GM23338 (cell line): Measurements from ENCODE around the gene RGL1. TPM values are rescaled to one million over a fixed set of nuclear protein-coding genes. Genes with fewer than 3 reads are reported as not detected.

Experiments used
- ATAC-seq: fragments of 200-7000 bp; cut with Tn5 transposase; 3 replicates; pipeline ENCODE4 v1.9.1; 2020
- DNase-seq: peaks from one replicate; pipeline ENCODE4 v3.0.0-alpha.2; 2015; ENCODE audit warnings: low spot score
- H2AFZ ChIP-seq: fragments of 200-600 bp; sonication (generic); 2 replicates; pipeline ENCODE4 v1.8.0; 2016; ENCODE audit warnings: antibody characterized with exemption, mild to moderate bottlenecking, moderate library complexity
- H3F3A ChIP-seq: fragments of 200-600 bp; sonication (generic); replicated peaks from 2 replicates; pipeline ENCODE4 v1.8.0; 2017; ENCODE audit warnings: antibody characterized with exemption, mixed run types, low read depth
- H3K27ac ChIP-seq: fragments of 200-600 bp; sonication (generic); 2 replicates; pipeline ENCODE4 v1.6.1; 2016; ENCODE audit warnings: low read depth
- H3K27me3 ChIP-seq: fragments of 200-600 bp; sonication (generic); 2 replicates; pipeline ENCODE4 v1.8.0; 2016; ENCODE audit warnings: mild to moderate bottlenecking, mixed run types, moderate library complexity; ENCODE audit not compliant: insufficient read depth
- H3K36me3 ChIP-seq: fragments of 200-600 bp; sonication (generic); 2 replicates; pipeline ENCODE4 v1.8.0; 2016; ENCODE audit warnings: mild to moderate bottlenecking; ENCODE audit not compliant: insufficient read depth
- H3K4me1 ChIP-seq: fragments of 200-600 bp; sonication (generic); 2 replicates; pipeline ENCODE4 v1.8.0; 2016; ENCODE audit warnings: mild to moderate bottlenecking, moderate library complexity; ENCODE audit not compliant: insufficient read depth
- H3K4me2 ChIP-seq: fragments of 200-600 bp; sonication (generic); 2 replicates; pipeline ENCODE4 v1.7.1; 2017; ENCODE audit warnings: mixed run types
- H3K4me3 ChIP-seq: fragments of 200-600 bp; sonication (generic); 2 replicates; pipeline ENCODE4 v1.6.1; 2016; ENCODE audit warnings: mixed run types
- H3K79me2 ChIP-seq: fragments of 200-600 bp; sonication (generic); replicated peaks from 2 replicates; pipeline ENCODE4 v1.8.0; 2017; ENCODE audit warnings: mild to moderate bottlenecking; ENCODE audit not compliant: insufficient read depth
- H3K9me2 ChIP-seq: fragments of 200-600 bp; sonication (generic); 2 replicates; pipeline ENCODE4 v1.8.0; 2017; ENCODE audit not compliant: insufficient read depth
- H4K20me1 ChIP-seq: fragments of 200-600 bp; sonication (generic); replicated peaks from 2 replicates; pipeline ENCODE4 v1.8.0; 2017; ENCODE audit warnings: mild to moderate bottlenecking; ENCODE audit not compliant: insufficient read depth
- H3K27ac Mint-ChIP-seq: 2 replicates; pipeline ENCODE4 v1.8.0; 2020; ENCODE audit warnings: inconsistent platforms, mild to moderate bottlenecking, moderate library complexity, mixed read lengths
- H3K27me3 Mint-ChIP-seq: 3 replicates; pipeline ENCODE4 v1.8.0; 2022; ENCODE audit warnings: low read depth, mild to moderate bottlenecking, moderate library complexity, mixed read lengths, inconsistent platforms; ENCODE audit not compliant: insufficient read depth, poor library complexity
- H3K36me3 Mint-ChIP-seq: 3 replicates; pipeline ENCODE4 v1.8.0; 2021; ENCODE audit warnings: low read depth, mild to moderate bottlenecking, inconsistent platforms, moderate library complexity, mixed read lengths
- H3K4me1 Mint-ChIP-seq: 3 replicates; pipeline ENCODE4 v1.8.0; 2020; ENCODE audit warnings: mild to moderate bottlenecking, inconsistent platforms, mixed read lengths
- H3K4me3 Mint-ChIP-seq: 3 replicates; pipeline ENCODE4 v1.8.0; 2021; ENCODE audit warnings: moderate library complexity, mild to moderate bottlenecking, inconsistent platforms, mixed read lengths
- H3K9me3 Mint-ChIP-seq: 3 replicates; pipeline ENCODE4 v1.8.0; 2020; ENCODE audit warnings: moderate library complexity, mild to moderate bottlenecking, inconsistent platforms, mixed read lengths
- CTCF ChIP-seq, 2 experiments: fragments of 200-600 bp in 1 of 2; sonication (generic) in 1 of 2; conservative IDR thresholded peaks; 2 replicates each; pipeline versions ENCODE4 v1.5.1 to v1.6.1; 2016 to 2017; ENCODE audit warnings: antibody characterized with exemption in 2 of 2, low read depth in 2 of 2, mild to moderate bottlenecking in 2 of 2, moderate library complexity in 1 of 2
- EZH2 ChIP-seq: fragments of 200-600 bp; sonication (generic); IDR thresholded peaks from one replicate; pipeline ENCODE4 v1.8.0; 2017; ENCODE audit warnings: antibody characterized with exemption, mild to moderate bottlenecking, low read depth; ENCODE audit not compliant: unreplicated experiment
- JUNB ChIP-seq: IDR thresholded peaks from one replicate; pipeline ENCODE4 v1.6.1; 2016; ENCODE audit warnings: antibody characterized with exemption; ENCODE audit not compliant: unreplicated experiment
- POLR2AphosphoS5 ChIP-seq: IDR thresholded peaks from 2 replicates; pipeline ENCODE4 v1.6.1; 2016; ENCODE audit warnings: antibody characterized with exemption, low read depth
- STAT1 ChIP-seq: IDR thresholded peaks from one replicate; pipeline ENCODE4 v1.6.1; 2016; ENCODE audit warnings: antibody characterized with exemption; ENCODE audit not compliant: unreplicated experiment
- ZNF114 ChIP-seq: fragments of 250-450 bp; sonication (Bioruptor Pico); IDR thresholded peaks from 2 replicates; pipeline ENCODE4 v1.5.0; 2020; ENCODE audit warnings: mild to moderate bottlenecking, moderate library complexity
- ZNF331 ChIP-seq: fragments of 250-450 bp; sonication (Bioruptor Pico); IDR thresholded peaks from 2 replicates; pipeline ENCODE4 v1.5.0; 2020; ENCODE audit warnings: low read depth, mild to moderate bottlenecking, moderate library complexity
- polyA plus RNA-seq: library from polyadenylated mRNA; unstranded; fragments of >200 nt; fragmentation: Nextera tagmentation; extraction: Ambion mirVana; gene quantifications from 2 replicates; pipeline ENCODE4 v1.2.1, GENCODE V29; 2016
- total RNA-seq: library from RNA; depleted of rRNA; stranded (reverse); fragments of >200 nt; shearing (Covaris generic); gene quantifications from 2 replicates; pipeline ENCODE4 v1.2.3, GENCODE V29; 2014
- TF ChIP-seq, protein P1 (sequence below): IDR thresholded peaks from one replicate; pipeline ENCODE4 v1.6.1; 2018; ENCODE audit warnings: antibody characterized with exemption; ENCODE audit not compliant: unreplicated experiment
- TF ChIP-seq, protein P2 (sequence below): IDR thresholded peaks from 2 replicates; pipeline ENCODE4 v1.6.1; 2016; ENCODE audit warnings: antibody characterized with exemption

Gene RGL1
- total and polyA plus RNA-seq, 2 experiments from 2014 or later, result 0.91 to 2.6 TPM

DNA sequence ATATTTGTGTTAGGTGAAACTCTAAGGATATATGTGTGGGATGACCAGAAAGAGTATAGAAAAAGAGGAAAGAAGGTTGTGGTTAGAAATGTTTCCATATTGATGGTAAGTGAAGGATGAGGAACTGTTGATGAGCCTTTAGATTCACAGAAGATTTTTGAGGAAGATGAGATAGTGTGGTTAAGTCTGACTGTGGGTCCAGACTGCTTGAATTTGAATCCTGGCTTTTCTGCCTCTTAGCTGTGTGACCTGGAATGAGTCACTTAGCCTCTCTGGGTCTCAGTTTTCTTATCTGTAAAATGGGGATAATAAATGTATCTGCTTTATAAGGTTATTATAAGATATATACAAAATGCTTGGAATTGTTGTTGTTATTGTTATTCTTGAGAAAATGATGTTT lies 27.5 kb downstream of the RGL1 start:
- DNase-seq (no peak), ATAC-seq (no peak)
- no peaks in the 10 kb centered on the region for H3K4me1 ChIP-seq
- H3K27ac ChIP-seq, result no peak overlapping the region
- Mint-ChIP-seq H3K36me3 (no peaks in the 10 kb centered on the region), H3K27me3 (peaks cover 1% of the 10 kb centered on the region), H3K9me3 (no peaks in the 10 kb centered on the region), H3K4me1 (peaks cover 4% of the 10 kb centered on the region; the same call in 1 of the 3 replicates), H3K4me3 (no peak overlapping the region), H3K27ac (no peak overlapping the region)
- H3K27me3 ChIP-seq, result no peaks in the 10 kb centered on the region
- no peak overlapping the region for H3K4me2 ChIP-seq
- no peaks in the 10 kb centered on the region for H4K20me1 ChIP-seq
- H2AFZ ChIP-seq, result no peak overlapping the region
- H3K9me2 ChIP-seq, result no peaks in the 10 kb centered on the region
- H3K36me3 ChIP-seq, result no peaks in the 10 kb centered on the region
- TF ChIP-seq, protein P1, sequence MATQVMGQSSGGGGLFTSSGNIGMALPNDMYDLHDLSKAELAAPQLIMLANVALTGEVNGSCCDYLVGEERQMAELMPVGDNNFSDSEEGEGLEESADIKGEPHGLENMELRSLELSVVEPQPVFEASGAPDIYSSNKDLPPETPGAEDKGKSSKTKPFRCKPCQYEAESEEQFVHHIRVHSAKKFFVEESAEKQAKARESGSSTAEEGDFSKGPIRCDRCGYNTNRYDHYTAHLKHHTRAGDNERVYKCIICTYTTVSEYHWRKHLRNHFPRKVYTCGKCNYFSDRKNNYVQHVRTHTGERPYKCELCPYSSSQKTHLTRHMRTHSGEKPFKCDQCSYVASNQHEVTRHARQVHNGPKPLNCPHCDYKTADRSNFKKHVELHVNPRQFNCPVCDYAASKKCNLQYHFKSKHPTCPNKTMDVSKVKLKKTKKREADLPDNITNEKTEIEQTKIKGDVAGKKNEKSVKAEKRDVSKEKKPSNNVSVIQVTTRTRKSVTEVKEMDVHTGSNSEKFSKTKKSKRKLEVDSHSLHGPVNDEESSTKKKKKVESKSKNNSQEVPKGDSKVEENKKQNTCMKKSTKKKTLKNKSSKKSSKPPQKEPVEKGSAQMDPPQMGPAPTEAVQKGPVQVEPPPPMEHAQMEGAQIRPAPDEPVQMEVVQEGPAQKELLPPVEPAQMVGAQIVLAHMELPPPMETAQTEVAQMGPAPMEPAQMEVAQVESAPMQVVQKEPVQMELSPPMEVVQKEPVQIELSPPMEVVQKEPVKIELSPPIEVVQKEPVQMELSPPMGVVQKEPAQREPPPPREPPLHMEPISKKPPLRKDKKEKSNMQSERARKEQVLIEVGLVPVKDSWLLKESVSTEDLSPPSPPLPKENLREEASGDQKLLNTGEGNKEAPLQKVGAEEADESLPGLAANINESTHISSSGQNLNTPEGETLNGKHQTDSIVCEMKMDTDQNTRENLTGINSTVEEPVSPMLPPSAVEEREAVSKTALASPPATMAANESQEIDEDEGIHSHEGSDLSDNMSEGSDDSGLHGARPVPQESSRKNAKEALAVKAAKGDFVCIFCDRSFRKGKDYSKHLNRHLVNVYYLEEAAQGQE, result no peak
- no peak for TF ChIP-seq STAT1
- no peak for TF ChIP-seq POLR2AphosphoS5
- TF ChIP-seq ZNF331 (CRISPR knock-in tag), result no peak
- no peak for TF ChIP-seq ZNF114 (CRISPR knock-in tag)
- no peak overlapping the region for H3K4me3 ChIP-seq
- H3K79me2 ChIP-seq, result no peaks in the 10 kb centered on the region
- no peaks in the 10 kb centered on the region for H3F3A ChIP-seq

- ATAC-seq, result no peak
- peaks cover 1% of the 10 kb centered on the region for H3K27me3 Mint-ChIP-seq
- no peaks in the 10 kb centered on the region for H3K9me3 Mint-ChIP-seq
- Histone ChIP-seq H3K79me2 (no peaks in the 10 kb centered on the region), H2AFZ (no peak overlapping the region), H3K4me2 (no peak overlapping the region), H3K4me1 (no peaks in the 10 kb centered on the region), H3K27me3 (no peaks in the 10 kb centered on the region), H3K9me2 (no peaks in the 10 kb centered on the region), H3F3A (no peaks in the 10 kb centered on the region), H3K4me3 (no peak overlapping the region), H3K27ac (no peak overlapping the region), H3K36me3 (no peaks in the 10 kb centered on the region), H4K20me1 (no peaks in the 10 kb centered on the region)
- H3K36me3 Mint-ChIP-seq, result no peaks in the 10 kb centered on the region
- no peak for DNase-seq
- no peak overlapping the region for H3K27ac Mint-ChIP-seq
- peaks cover 7% of the 10 kb centered on the region; the same call in 2 of the 3 replicates for H3K4me1 Mint-ChIP-seq
- no peak overlapping the region for H3K4me3 Mint-ChIP-seq
- TF ChIP-seq CTCF (conservative IDR thresholded peaks at IDR 0.05; ENCODE audit: low read depth in 2 of 2) (no peak), EZH2 (no peak), JUNB (no peak), ZNF114 (CRISPR knock-in tag) (no peak), POLR2AphosphoS5 (no peak)
- TF ChIP-seq, protein P1, result no peak
- TF ChIP-seq, protein P2, sequence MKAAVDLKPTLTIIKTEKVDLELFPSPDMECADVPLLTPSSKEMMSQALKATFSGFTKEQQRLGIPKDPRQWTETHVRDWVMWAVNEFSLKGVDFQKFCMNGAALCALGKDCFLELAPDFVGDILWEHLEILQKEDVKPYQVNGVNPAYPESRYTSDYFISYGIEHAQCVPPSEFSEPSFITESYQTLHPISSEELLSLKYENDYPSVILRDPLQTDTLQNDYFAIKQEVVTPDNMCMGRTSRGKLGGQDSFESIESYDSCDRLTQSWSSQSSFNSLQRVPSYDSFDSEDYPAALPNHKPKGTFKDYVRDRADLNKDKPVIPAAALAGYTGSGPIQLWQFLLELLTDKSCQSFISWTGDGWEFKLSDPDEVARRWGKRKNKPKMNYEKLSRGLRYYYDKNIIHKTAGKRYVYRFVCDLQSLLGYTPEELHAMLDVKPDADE, result no peak
These were observed 29.6 kb downstream of the RGL1 start for GRCh38 chr1:183834568-183834967.
